Activated CD4-positive, alpha-beta memory T cell treated with anti-CD3 and anti-CD28 coated beads for 36 hours (primary cell): ENCODE measurements around the gene NLGN3. TPM values are rescaled to one million over a fixed set of nuclear protein-coding genes. Genes with fewer than 3 reads are reported as not detected.

ENCODE experiments used
- CTCF ChIA-PET: fragments of 350-600 bp; sonication (Branson Sonifier 250); formaldehyde crosslinking; loops from one replicate; lab custom pipeline; 2021; ENCODE audit warnings: antibody characterized with exemption, inconsistent platforms; lab: Charles Lee
- POLR2A ChIA-PET: fragments of 350-600 bp; sonication (Branson Sonifier 250); formaldehyde crosslinking; loops from one replicate; lab custom pipeline; 2021; ENCODE audit warnings: antibody characterized with exemption; lab: Charles Lee
- DNase-seq: peaks from one replicate; pipeline ENCODE4 v3.0.0-alpha.2; 2020
- H3K27ac Mint-ChIP-seq: one replicate; pipeline ENCODE4 v1.8.0; 2021; ENCODE audit warnings: mixed read lengths
- H3K27me3 Mint-ChIP-seq: one replicate; pipeline ENCODE4 v1.8.0; 2021; ENCODE audit warnings: mixed read lengths
- H3K36me3 Mint-ChIP-seq: one replicate; pipeline ENCODE4 v1.8.0; 2021; ENCODE audit warnings: mixed read lengths
- H3K4me1 Mint-ChIP-seq: one replicate; pipeline ENCODE4 v1.8.0; 2021; ENCODE audit warnings: low read depth, mixed read lengths
- H3K4me3 Mint-ChIP-seq: one replicate; pipeline ENCODE4 v1.8.0; 2021; ENCODE audit warnings: mild to moderate bottlenecking, mixed read lengths
- H3K9me3 Mint-ChIP-seq: one replicate; pipeline ENCODE4 v1.8.0; 2021; ENCODE audit warnings: mixed read lengths
- intact Hi-C: fragments of 100-400 bp; cut with micrococcal nuclease; formaldehyde crosslinking; loops from one replicate; pipeline ENCODE4 v1.15.1; 2023
- total RNA-seq, 2 experiments: library from RNA; stranded (reverse); gene quantifications; one replicate each; pipeline ENCODE4 v1.2.3, GENCODE V29; 2021

NLGN3 gene
- total RNA-seq, 2 experiments from 2014 or later = 0.58 to 0.86 TPM

DNA sequence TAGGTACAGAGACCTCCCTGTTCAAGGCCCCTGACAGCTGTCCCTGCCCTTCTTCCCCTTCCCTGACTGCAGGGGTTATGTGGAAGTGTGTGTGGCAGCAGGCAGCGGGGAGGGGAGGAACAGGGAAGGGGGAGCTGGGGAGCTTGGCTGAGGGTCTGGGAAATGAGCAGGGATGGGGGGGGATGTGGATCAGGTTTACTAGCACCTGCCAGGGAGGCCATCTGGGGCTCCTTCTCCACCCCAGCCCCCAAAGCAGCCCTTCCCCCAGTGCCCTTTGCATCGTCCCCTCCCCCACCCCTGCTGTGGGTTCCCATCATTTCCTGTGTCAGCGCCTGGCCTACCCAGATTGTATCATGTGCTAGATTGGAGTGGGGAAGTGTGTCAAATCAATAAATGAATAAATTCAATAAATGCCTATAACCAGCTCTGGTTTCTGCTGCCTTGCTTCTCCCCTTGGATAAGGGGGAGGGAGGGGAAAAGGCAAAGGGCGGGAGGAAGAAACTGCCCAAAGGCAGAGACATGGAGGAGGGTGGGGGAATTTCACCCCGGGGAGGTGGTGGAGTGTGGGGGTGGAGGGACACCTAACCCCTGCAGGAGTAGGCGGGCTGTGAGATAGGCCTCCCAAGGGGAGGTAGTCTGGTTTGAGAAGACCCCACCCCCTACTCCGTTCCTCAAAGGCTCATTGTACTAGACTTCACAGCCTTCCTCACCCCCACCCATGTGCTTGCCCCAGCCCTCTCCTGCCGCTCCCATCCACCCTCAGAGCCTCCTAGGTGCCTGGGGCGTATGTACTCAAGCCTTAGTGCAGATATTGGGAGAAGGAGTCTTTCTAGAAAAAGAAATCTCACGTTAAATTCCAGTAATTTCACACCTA lies 41.3 kb upstream of the NLGN3 start:
- CTCF ChIA-PET = interaction anchor here (0.8 to 4.9 kb wide), 3 partner anchors 8 to 26 kb away, joined by 3 to 33 read pairs (median 5); partner anchors contain the start of genes IL2RG and MED12
- Mint-ChIP-seq H3K27me3 (no peaks in the 10 kb centered on the region), H3K4me1 (peaks cover 78% of the 10 kb centered on the region), H3K27ac (peak overlapping the region; percentile 83), H3K9me3 (no peaks in the 10 kb centered on the region), H3K36me3 (peaks cover 27% of the 10 kb centered on the region), H3K4me3 (peak overlapping the region; percentile 56)
- DNase-seq = peak; percentile 71
- POLR2A ChIA-PET = interaction anchor here (1.1 to 3.4 kb wide), 3 partner anchors 8 to 78 kb away, joined by 3 to 28 read pairs (median 7); partner anchors contain the start of genes IL2RG and MED12
- intact Hi-C loops = loop anchor here (1.0 kb wide), 1 partner anchor 8 kb away; the partner anchor contains the start of gene IL2RG

DNA sequence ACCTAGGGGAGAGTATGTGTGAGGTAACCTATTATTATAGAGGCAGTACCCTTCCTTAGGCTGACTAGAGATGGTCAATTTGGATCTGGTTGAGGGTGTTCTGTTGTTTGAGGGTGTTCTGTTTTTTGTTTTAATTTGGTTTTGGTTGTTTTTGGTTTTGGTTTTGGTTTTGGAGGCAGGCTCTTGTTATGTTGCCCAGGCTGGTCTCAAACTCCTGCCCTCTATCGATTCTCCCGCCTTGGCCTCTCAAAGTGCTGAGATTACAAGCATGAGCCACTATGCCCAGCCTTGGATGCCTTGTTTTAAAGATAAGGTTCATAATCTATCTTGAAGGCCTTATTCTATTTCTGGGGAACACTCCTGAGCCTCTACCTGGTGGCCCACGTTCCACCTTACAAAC lies 39.0 kb upstream of the NLGN3 start:
- Mint-ChIP-seq H3K9me3 (no peaks in the 10 kb centered on the region), H3K4me3 (peak overlapping the region; percentile 56), H3K27ac (peak overlapping the region; percentile 98), H3K4me1 (peaks cover 66% of the 10 kb centered on the region), H3K36me3 (peaks cover 50% of the 10 kb centered on the region), H3K27me3 (no peaks in the 10 kb centered on the region)
- CTCF ChIA-PET = interaction anchor here (1.8 kb wide), 1 partner anchor 72 kb away, joined by 4 read pairs; no protein-coding TSS in a partner anchor
- POLR2A ChIA-PET = interaction anchor here (0.9 kb wide), 1 partner anchor 13 kb away, joined by 3 read pairs; the partner anchor contains the start of gene MED12
- intact Hi-C loops = no loop called here
- DNase-seq = no peak

DNA sequence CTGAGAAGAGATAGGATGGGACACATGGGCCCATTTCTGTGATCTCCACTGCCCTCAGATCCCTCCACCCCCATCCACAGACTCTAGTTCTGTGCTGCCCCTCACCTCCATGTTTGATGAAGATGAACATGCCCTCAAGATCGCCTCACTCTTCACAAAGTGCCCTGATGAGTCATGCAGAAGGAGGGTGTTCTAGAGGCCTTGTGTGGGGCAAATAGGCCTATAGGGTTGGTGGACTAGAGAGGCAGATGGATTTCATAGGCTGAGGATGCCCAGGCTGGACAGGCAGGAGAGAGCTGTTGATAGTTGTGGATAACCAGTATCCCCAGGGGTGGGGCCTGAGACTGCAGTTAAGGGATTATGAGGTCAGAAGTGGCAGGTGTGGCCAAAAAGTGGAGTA lies 38.2 kb upstream of the NLGN3 start, which contains the start of gene CXorf65:
Gene CXorf65 (minus strand): TSS at position 314 of the 400 bp plus-strand sequence. CDS start 184 bp downstream, at position 130.
- Mint-ChIP-seq H3K4me3 (peak within 1 kb of the TSS; percentile 99), H3K4me1 (peaks cover 63% of the 10 kb centered on the region), H3K9me3 (no peaks in the 10 kb centered on the region), H3K36me3 (peaks cover 57% of the 10 kb centered on the region), H3K27me3 (no peaks in the 10 kb centered on the region), H3K27ac (peak within 1 kb of the TSS; percentile 98)
- ChIA-PET CTCF (interaction anchor here (0.9 to 1.8 kb wide), 3 partner anchors 9 to 71 kb away, joined by 3 to 4 read pairs (median 4); partner anchors contain the start of gene MED12), POLR2A (interaction anchor here (0.9 kb wide), 1 partner anchor 12 kb away, joined by 3 read pairs; the partner anchor contains the start of gene MED12)
- DNase-seq = peak; percentile 51
- intact Hi-C loops = no loop called here

DNA sequence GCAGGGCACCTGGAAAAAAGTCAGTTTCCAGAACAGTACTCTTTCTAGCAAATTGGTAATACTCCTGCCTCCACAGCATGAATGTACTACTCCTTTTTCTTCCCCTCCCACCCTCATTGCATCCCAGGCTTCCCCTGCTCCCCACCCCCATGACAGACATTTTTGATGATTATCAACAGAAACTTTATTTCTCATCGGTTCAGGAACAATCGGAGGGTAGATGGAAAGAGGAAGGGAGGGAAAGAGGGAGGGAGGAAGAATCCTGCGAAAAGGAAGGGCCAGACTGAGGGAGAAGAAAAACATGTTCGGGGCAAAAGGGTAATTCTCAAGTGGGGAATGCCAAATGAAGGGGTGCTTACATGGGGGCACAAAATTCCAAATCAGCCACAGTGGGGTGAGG lies 37.4 kb upstream of the NLGN3 start:
- H3K9me3 Mint-ChIP-seq = no peaks in the 10 kb centered on the region
- H3K36me3 Mint-ChIP-seq = peaks cover 57% of the 10 kb centered on the region
- ChIA-PET POLR2A (no interaction called here), CTCF (interaction anchor here (1.5 kb wide), 1 partner anchor 12 kb away, joined by 4 read pairs; the partner anchor contains the start of gene MED12)
- no peaks in the 10 kb centered on the region for H3K27me3 Mint-ChIP-seq
- peak overlapping the region; percentile 99 for H3K4me3 Mint-ChIP-seq
- peak overlapping the region; percentile 98 for H3K27ac Mint-ChIP-seq
- intact Hi-C loops = no loop called here
- DNase-seq = no peak
- peaks cover 59% of the 10 kb centered on the region for H3K4me1 Mint-ChIP-seq

DNA sequence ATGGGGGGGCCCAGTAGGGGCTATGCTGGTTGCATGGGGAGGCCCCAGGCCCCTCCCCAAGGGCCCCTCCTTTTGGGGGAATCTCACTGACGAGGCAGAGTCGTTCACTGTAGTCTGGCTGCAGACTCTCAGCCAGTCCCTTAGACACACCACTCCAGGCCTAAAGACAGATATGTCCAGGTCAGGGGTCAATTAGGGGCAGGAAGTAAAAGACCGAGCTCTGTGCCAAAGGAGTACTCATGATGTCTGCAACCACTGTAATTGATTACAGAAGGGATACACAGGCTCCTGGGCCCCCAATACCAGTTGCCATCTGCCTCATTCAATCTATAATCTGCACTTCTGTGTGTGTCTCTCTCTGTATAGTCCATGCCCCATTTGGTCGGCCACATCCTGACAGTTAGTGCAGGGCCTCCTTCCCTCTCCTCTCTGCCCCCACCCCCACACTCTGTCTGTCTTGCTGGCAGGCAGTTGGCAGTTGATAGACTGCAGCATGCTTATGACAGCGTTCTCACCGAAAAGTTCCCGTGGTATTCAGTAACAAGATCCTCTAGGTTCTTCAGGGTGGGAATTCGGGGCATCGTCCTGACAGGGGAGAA lies 36.8 kb upstream of the NLGN3 start:
- ChIA-PET POLR2A (no interaction called here), CTCF (interaction anchor here (1.1 to 1.5 kb wide), 2 partner anchors 8 to 11 kb away, joined by 4 read pairs; partner anchors contain the start of gene MED12)
- Mint-ChIP-seq H3K9me3 (no peaks in the 10 kb centered on the region), H3K4me3 (peak overlapping the region; percentile 99), H3K36me3 (peaks cover 57% of the 10 kb centered on the region), H3K27me3 (no peaks in the 10 kb centered on the region), H3K4me1 (peaks cover 58% of the 10 kb centered on the region), H3K27ac (peak overlapping the region; percentile 98)
- DNase-seq = peak; percentile 65
- intact Hi-C loops = no loop called here

DNA sequence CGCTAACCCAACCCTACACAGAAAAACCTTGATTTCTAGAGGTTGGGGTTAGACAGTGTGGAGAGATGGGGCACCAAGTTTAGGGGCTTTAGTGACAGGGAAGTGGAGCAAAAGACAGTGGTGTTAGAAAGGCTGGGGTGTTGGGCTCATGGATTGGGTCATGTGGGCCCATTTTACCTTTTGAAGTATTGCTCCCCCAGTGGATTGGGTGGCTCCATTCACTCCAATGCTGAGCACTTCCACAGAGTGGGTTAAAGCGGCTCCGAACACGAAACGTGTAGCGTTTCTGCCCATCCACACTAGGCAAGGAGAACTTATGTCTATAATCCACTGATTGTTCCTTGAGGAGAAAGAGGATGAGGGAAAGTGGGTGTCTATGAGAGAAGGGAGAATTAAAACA lies 35.6 kb upstream of the NLGN3 start:
- CTCF ChIA-PET = interaction anchor here (1.1 kb wide), 1 partner anchor 10 kb away, joined by 4 read pairs; no protein-coding TSS in a partner anchor
- H3K27ac Mint-ChIP-seq = peak overlapping the region; percentile 98
- POLR2A ChIA-PET = no interaction called here

DNA sequence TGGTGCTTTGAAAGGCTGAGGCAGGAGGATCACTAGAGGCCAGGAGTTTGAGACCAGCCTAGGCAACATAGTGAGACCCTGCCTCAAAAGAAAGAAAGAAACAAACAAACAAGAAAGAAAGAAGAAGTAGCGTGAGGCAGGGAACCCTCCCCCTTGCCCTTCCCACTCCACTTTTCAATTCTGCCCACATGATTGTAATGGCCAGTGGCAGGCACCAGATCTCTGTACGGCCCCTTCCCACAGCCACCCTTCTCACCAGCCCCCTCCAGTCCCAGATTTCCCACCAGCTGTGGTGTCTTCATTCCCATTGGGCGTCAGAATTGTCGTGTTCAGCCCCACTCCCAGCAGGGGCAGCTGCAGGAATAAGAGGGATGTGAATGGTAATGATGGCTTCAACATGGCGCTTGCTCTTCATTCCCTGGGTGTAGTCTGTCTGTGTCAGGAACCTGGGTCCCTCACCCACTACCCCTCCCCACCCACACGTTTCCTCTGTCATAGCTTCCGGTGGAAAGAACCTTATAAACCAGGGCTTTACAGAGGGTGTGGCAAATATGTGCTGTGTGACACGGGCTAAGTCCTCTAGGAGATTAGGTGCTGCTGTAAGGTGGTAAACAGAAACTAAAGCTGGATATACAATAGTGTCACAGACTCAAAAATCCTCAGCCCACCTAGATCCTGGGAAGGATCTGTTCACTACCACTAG lies 33.3 kb upstream of the NLGN3 start, which contains the start of gene IL2RG:
Gene IL2RG (minus strand): TSS at position 437 of the 703 bp plus-strand sequence. CDS start 38 bp downstream, at position 399.
- Mint-ChIP-seq H3K27ac (peak within 1 kb of the TSS; percentile 98), H3K4me3 (peak within 1 kb of the TSS; percentile 99), H3K36me3 (peaks cover 48% of the 10 kb centered on the region), H3K27me3 (no peaks in the 10 kb centered on the region), H3K9me3 (no peaks in the 10 kb centered on the region), H3K4me1 (peaks cover 38% of the 10 kb centered on the region)
- ChIA-PET CTCF (interaction anchor here (0.8 to 1.8 kb wide), 5 partner anchors 8 to 17 kb away, joined by 3 to 12 read pairs (median 3); no protein-coding TSS in a partner anchor), POLR2A (interaction anchor here (1.1 to 2.7 kb wide), 10 partner anchors 7 to 423 kb away, joined by 3 to 28 read pairs (median 6); partner anchors contain the start of genes NONO and SNX12)
- intact Hi-C loops = loop anchor here (1.0 to 5.0 kb wide), 9 partner anchors 8 to 421 kb away; partner anchors contain the start of genes FOXO4, NONO, OGT and SNX12
- DNase-seq = peak; percentile 85

More for the DNA sequence above, 35.6 kb upstream of the NLGN3 start:
- Mint-ChIP-seq H3K36me3 (peaks cover 57% of the 10 kb centered on the region), H3K4me1 (peaks cover 52% of the 10 kb centered on the region), H3K9me3 (no peaks in the 10 kb centered on the region), H3K27me3 (no peaks in the 10 kb centered on the region), H3K4me3 (peak overlapping the region; percentile 99)
- intact Hi-C loops = no loop called here
- DNase-seq = no peak

DNA sequence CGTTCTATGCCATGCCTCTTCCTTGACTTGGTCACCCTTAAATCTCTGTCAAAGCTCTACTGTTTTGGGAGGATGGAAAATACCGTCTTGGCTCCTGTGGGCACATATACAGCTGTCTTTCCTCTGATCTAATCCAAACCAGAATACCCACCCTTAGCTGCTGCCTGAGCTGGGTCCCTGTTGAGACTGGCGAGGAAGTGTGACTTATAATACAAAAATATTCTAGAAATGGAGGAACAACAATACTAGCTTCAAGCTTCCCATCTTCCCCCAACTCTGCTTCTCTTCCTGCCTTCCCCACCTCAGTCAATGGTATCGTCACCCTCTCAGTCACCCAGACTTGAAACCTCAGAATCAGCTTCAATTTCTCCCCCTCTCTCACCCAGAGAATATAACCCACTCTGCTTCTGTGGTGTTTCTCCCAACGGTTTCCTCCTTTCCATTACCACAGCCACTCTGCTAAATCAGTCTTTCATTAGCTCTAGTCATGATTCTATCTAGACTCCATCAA lies 32.7 kb upstream of the NLGN3 start:
- peaks cover 44% of the 10 kb centered on the region for H3K36me3 Mint-ChIP-seq
- no peaks in the 10 kb centered on the region for H3K9me3 Mint-ChIP-seq
- DNase-seq = peak; percentile 34
- peaks cover 34% of the 10 kb centered on the region for H3K4me1 Mint-ChIP-seq
- POLR2A ChIA-PET = interaction anchor here (1.1 to 2.7 kb wide), 9 partner anchors 10 to 423 kb away, joined by 3 to 28 read pairs (median 8); partner anchors contain the start of genes NONO and SNX12
- peak overlapping the region; percentile 98 for H3K27ac Mint-ChIP-seq
- H3K4me3 Mint-ChIP-seq = peak overlapping the region; percentile 99
- intact Hi-C loops = loop anchor here (1.0 to 5.0 kb wide), 9 partner anchors 9 to 420 kb away; partner anchors contain the start of genes FOXO4, NONO, OGT and SNX12
- CTCF ChIA-PET = interaction anchor here (1.1 to 1.8 kb wide), 4 partner anchors 9 to 17 kb away, joined by 3 to 12 read pairs (median 4); no protein-coding TSS in a partner anchor
- H3K27me3 Mint-ChIP-seq = no peaks in the 10 kb centered on the region

DNA sequence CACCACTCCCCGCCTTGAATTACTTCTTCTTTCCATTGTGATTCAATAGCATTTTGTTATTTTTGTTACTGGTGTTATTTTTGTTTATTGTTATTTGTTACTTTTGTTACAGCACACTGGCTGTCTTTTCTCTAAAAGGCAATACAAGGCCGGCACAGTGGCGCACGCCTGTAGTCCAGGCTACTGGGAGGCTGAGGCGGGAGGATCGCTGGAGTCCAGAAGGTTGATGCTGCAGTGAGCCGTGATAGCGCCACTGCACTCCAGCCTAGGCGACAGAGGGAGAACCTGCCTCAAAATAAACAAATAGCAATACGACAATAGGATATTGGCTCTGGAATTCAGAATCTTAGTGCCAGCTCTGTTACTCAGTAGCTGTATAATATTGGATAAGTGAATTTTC lies 27.3 kb upstream of the NLGN3 start:
- intact Hi-C loops = no loop called here
- H3K9me3 Mint-ChIP-seq = no peaks in the 10 kb centered on the region
- no peak overlapping the region for H3K4me3 Mint-ChIP-seq
- no peak for DNase-seq
- no peaks in the 10 kb centered on the region for H3K27me3 Mint-ChIP-seq
- peak overlapping the region; percentile 23 for H3K27ac Mint-ChIP-seq
- peaks cover 15% of the 10 kb centered on the region for H3K36me3 Mint-ChIP-seq
- ChIA-PET POLR2A (interaction anchor here (1.0 to 1.7 kb wide), 5 partner anchors 14 to 166 kb away, joined by 3 to 7 read pairs (median 5); partner anchors contain the start of genes FOXO4 and NONO), CTCF (interaction anchor here (1.7 to 1.9 kb wide), 2 partner anchors 18 to 20 kb away, joined by 6 to 11 read pairs; no protein-coding TSS in a partner anchor)
- peaks cover 42% of the 10 kb centered on the region for H3K4me1 Mint-ChIP-seq
